DND-41 (cell line): ENCODE results near the gene TMCC1.

ENCODE experiments used
- ATAC-seq: fragments of 200-7000 bp; cut with Tn5 transposase; 3 replicates; pipeline ENCODE4 v1.9.1; 2021; ENCODE audit warnings: low read depth; ENCODE audit not compliant: insufficient read depth
- DNase-seq: peaks from one replicate; pipeline ENCODE4 v3.0.0-alpha.2; 2020
- H2AFZ ChIP-seq: 2 replicates; pipeline ENCODE4 v1.6.0; 2012; ENCODE audit warnings: low read depth, low read length
- H3K27ac ChIP-seq: 2 replicates; pipeline ENCODE4 v1.5.1; 2012; ENCODE audit warnings: low read length, inconsistent platforms
- H3K27me3 ChIP-seq: fragments of 200-600 bp; sonication (generic); 2 replicates; pipeline ENCODE4 v1.6.0; 2012; ENCODE audit warnings: low read length, mild to moderate bottlenecking, inconsistent platforms; ENCODE audit not compliant: insufficient read depth, poor library complexity
- H3K36me3 ChIP-seq: 2 replicates; pipeline ENCODE4 v1.5.1; 2012; ENCODE audit warnings: low read length, inconsistent platforms; ENCODE audit not compliant: insufficient read depth
- H3K4me1 ChIP-seq: 2 replicates; pipeline ENCODE4 v1.5.1; 2012; ENCODE audit warnings: mild to moderate bottlenecking, low read length; ENCODE audit not compliant: insufficient read depth
- H3K4me2 ChIP-seq: 2 replicates; pipeline ENCODE4 v1.6.0; 2012; ENCODE audit warnings: mild to moderate bottlenecking, moderate library complexity, low read length, inconsistent platforms; ENCODE audit not compliant: insufficient read depth
- H3K4me3 ChIP-seq, 2 experiments: fragments of 200-600 bp in 1 of 2; shearing (Covaris generic) in 1 of 2; 2 replicates each; pipeline ENCODE4 v1.5.1; 2012 to 2016; ENCODE audit warnings: inconsistent platforms in 2 of 2, low read length in 2 of 2, mild to moderate bottlenecking in 2 of 2, low read depth in 1 of 2, moderate library complexity in 1 of 2
- H3K79me2 ChIP-seq: 2 replicates; pipeline ENCODE4 v1.6.0; 2012; ENCODE audit warnings: low read length, inconsistent platforms; ENCODE audit not compliant: insufficient read depth
- H3K9ac ChIP-seq: 2 replicates; pipeline ENCODE4 v1.6.0; 2012; ENCODE audit warnings: low read depth, mild to moderate bottlenecking, inconsistent platforms, low read length, moderate library complexity
- H3K9me3 ChIP-seq: 2 replicates; pipeline ENCODE4 v1.5.1; 2012; ENCODE audit warnings: low read length, moderate library complexity, mild to moderate bottlenecking, inconsistent platforms; ENCODE audit not compliant: insufficient read depth, severe bottlenecking
- H4K20me1 ChIP-seq: 2 replicates; pipeline ENCODE4 v1.6.0; 2012; ENCODE audit warnings: low read length; ENCODE audit not compliant: insufficient read depth
- CTCF ChIP-seq: IDR thresholded peaks from 2 replicates; pipeline ENCODE4 v1.5.1; 2012; ENCODE audit warnings: borderline replicate concordance, low read length, moderate library complexity, mild to moderate bottlenecking; ENCODE audit not compliant: poor library complexity, severe bottlenecking; ENCODE audit errors: extremely low read depth
- EZH2 ChIP-seq: IDR thresholded peaks from 3 replicates; pipeline ENCODE4 v1.6.1; 2012; ENCODE audit warnings: borderline replicate concordance, low read depth, mild to moderate bottlenecking, moderate library complexity, low read length, inconsistent platforms; ENCODE audit not compliant: severe bottlenecking

The TMCC1 gene

GRCh38 chr3:129662191-129662608 is 231.3 kb downstream of the TMCC1 start:
- H3K4me2 ChIP-seq, result no peak overlapping the region
- H2AFZ ChIP-seq, result no peak overlapping the region
- no peak overlapping the region for H3K4me3 ChIP-seq
- no peaks in the 10 kb centered on the region for H3K9me3 ChIP-seq
- H3K9ac ChIP-seq, result no peak overlapping the region
- H3K79me2 ChIP-seq, result no peaks in the 10 kb centered on the region
- no peaks in the 10 kb centered on the region for H3K36me3 ChIP-seq
- no peak for DNase-seq
- H3K27me3 ChIP-seq, result no peaks in the 10 kb centered on the region
- TF ChIP-seq CTCF (no peak), EZH2 (no peak)
- ATAC-seq, result no peak
- peaks cover 14% of the 10 kb centered on the region for H3K4me1 ChIP-seq
- no peak overlapping the region for H3K27ac ChIP-seq
- H4K20me1 ChIP-seq, result 0 out of 2 replicates have a peak, but pooled peaks cover 2% of the 10 kb centered on the region

GRCh38 chr3:129661766-129662165 is 231.7 kb downstream of the TMCC1 start:
- no peaks in the 10 kb centered on the region for H3K9me3 ChIP-seq
- H4K20me1 ChIP-seq, result 0 out of 2 replicates have a peak, but pooled peaks cover 2% of the 10 kb centered on the region
- H3K4me2 ChIP-seq, result no peak overlapping the region
- DNase-seq (no peak), ATAC-seq (no peak)
- TF ChIP-seq CTCF (no peak), EZH2 (no peak)
- no peaks in the 10 kb centered on the region for H3K27me3 ChIP-seq
- no peak overlapping the region for H3K9ac ChIP-seq
- no peak overlapping the region for H2AFZ ChIP-seq
- H3K79me2 ChIP-seq, result no peaks in the 10 kb centered on the region
- peaks cover 14% of the 10 kb centered on the region for H3K4me1 ChIP-seq
- H3K4me3 ChIP-seq, result no peak overlapping the region
- no peaks in the 10 kb centered on the region for H3K36me3 ChIP-seq
- H3K27ac ChIP-seq, result no peak overlapping the region

GRCh38 chr3:129658110-129658843 is 235.2 kb downstream of the TMCC1 start:
- H3K4me1 ChIP-seq, result peaks cover 14% of the 10 kb centered on the region
- no peak overlapping the region for H2AFZ ChIP-seq
- no peak for DNase-seq
- H3K27me3 ChIP-seq, result no peaks in the 10 kb centered on the region
- TF ChIP-seq CTCF (no peak), EZH2 (no peak)
- H4K20me1 ChIP-seq, result 0 out of 2 replicates have a peak, but pooled peaks cover 2% of the 10 kb centered on the region
- no peak overlapping the region for H3K4me2 ChIP-seq
- H3K79me2 ChIP-seq, result no peaks in the 10 kb centered on the region
- no peak overlapping the region for H3K27ac ChIP-seq
- no peaks in the 10 kb centered on the region for H3K9me3 ChIP-seq
- H3K4me3 ChIP-seq, result no peak overlapping the region
- ATAC-seq, result no peak
- H3K36me3 ChIP-seq, result peaks cover 15% of the 10 kb centered on the region
- H3K9ac ChIP-seq, result no peak overlapping the region
